HG02973 (cell line): ENCODE measurements around the gene ARSG.

Experiments
- ATAC-seq: cut with Tn5 transposase; IDR thresholded peaks from one replicate; pipeline ENCODE4 v1.9.1; 2021; ENCODE audit warnings: moderate library complexity; ENCODE audit not compliant: unreplicated experiment

ARSG gene

DNA sequence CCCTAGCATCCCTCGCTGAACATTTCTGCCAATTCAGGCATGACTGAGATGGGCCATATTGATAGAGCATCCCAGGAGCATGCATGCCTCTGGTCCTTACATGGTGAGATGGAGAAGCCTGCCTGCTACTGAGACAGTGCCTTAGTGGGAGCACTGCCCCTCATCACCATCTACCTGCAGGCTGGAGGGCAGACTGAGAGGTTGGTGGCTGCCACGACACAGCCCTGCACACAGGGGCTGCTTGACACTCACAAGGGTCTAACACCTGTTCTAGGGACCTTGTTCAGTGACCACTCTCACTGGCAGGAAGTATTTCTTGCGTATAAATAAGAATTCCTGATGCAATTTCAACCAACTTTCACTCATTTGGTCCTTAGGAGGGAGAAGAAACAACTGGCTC, 132.0 kb downstream of the ARSG start:
- ATAC-seq = no peak

DNA sequence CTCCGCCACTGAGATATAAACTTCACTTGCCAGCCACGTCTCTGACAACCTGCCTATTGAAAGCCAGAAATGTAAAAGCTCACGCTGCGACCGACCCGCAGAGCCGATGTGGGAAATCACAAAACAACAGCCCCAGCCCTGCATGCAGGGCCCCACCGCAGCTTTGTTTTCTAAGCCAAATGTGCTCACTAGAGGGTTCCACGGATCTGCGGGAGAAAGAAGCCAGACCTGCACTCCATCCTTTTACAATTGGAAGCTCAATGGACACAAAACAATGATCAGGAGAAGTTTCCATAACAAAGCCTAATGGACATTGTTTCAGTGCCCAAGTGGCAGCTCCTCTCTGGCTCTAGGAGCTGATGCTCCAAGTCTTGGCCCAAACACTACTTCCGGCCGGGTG, 132.9 kb downstream of the ARSG start:
- ATAC-seq = no peak

DNA sequence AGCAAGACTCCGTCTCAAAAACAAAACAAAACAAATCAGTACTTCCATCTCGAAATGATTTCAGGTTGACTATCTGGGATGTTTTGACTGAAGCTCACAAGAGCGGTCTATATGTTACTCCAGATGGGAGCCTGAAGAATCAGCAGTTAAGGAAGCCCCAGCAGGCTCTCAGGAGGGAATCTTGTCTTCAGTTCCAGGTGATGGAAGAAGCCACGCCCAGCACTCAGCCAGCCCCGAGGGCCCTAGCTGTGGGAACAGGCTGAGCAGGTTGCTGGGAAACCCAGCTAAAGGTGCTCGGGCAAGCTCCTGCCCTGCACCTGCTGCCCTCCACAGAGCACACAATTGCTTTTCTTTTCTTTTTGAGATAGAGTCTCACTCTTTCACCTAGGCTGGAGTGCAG, 133.6 kb downstream of the ARSG start:
- no peak for ATAC-seq

DNA sequence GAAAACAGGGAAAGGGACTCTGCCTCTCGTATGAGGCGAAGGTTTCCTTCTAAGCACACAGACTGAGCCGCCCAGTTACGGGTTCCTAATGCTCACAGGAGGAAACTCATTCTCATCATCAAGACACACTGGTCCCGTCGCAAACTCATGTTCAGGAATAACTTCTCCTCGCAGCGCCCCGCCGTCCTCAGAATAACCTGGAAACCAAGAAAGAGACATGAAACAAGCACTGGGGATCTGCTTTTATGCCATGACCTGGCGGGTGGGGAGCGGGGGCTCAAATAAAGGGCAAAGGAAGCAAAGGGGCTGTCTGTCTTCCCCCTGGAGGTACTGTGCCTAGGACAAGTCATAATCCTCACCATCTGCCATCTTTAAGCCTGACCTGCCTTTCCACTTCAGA, 134.7 kb downstream of the ARSG start:
- no peak for ATAC-seq

DNA sequence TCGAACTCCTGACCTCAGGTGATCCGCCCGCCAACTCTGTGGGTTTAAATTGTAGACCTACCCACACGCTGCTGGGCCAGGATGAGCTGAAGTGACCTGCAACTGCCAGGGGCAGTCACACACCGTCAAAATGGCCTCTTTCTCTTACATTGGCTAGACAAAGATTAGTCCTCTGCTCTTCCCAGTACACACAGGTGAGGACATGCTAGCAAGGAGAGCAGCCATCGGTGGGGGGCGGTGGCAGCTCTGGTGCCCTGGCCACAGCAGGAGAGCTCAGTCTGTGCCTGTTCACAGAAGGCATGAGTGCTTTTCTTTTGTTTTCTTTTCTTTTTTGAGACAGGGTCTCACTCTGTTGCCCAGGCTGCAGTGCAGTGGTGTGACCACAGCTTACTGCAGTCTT, 136.3 kb downstream of the ARSG start:
- ATAC-seq = no peak

DNA sequence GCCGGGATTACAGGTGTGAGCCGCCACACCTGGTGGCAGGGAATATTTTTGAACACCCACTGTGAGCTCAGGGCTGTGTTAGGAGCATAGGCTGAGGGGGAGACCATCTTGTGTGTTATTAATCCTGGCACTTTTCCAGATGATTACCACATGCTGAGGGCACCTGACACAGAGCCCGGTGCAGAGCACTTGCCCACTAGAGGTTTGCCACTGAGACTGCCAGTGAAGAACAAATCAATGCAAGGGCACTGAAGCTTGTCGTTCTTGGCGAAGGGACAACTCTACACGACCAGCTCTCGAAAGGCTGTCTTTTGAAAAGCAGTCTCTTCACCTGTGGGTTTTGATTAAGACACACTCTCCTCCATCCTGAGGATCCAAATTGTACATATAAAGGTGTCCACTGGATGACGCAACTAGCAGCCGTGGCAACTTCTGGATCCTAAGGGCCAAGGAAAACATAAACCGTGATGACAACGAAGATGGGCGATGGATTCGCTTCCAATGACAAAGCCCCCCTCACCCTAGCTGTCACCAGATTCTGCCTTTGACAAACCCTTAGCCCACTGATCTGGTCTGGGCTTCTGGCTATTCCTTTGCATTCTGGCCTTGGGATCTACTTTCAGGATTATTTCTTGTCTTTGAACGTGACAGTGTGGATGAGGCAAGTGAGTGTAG, 137.3 kb downstream of the ARSG start:
- no peak for ATAC-seq

DNA sequence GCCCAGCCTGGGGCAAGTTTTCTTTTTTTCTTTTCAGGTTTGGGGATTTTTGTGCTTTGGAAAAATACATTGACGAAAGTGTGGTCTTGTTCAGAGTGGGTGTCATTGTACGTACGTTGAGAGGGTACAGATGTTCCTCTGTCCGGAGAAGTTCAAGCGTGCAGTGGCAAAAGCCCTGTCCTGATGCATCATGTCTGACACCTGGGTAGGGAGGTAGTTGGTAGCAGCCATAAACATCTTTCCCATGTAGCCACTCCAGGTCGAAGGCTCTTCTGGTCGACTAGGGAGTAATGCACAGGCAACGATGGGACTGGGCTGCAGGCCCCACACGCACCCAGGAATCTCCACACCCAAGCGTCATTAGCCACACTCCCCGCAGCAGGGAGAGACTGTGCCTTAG, 138.6 kb downstream of the ARSG start:
- ATAC-seq = no peak

DNA sequence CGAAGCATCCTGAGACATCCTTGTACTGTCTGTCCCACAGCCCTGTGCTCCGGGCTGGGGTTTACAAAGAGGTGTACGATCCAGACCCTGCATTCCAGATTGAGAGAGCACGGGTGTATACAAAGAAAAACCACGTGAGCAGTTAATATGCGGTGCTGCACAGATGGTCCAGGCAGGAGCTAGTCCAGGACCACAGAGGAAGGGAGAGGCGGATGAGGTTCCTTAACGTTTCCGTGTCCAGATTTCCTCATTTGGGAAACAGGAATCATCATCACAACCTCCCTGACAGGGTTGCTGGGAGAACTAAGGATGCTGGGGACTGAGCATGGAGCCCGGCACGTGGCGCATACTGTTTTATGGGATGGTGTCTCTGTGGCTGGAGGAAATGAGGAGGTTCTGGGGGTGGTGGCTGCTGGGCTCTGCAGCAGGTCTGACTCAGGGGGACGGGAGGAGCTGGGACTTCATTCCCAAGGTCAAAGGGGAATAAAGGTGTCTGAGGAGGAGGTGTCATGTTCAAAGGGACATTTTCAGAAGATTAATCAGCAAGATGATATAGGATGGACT, 139.8 kb downstream of the ARSG start:
- no peak for ATAC-seq

DNA sequence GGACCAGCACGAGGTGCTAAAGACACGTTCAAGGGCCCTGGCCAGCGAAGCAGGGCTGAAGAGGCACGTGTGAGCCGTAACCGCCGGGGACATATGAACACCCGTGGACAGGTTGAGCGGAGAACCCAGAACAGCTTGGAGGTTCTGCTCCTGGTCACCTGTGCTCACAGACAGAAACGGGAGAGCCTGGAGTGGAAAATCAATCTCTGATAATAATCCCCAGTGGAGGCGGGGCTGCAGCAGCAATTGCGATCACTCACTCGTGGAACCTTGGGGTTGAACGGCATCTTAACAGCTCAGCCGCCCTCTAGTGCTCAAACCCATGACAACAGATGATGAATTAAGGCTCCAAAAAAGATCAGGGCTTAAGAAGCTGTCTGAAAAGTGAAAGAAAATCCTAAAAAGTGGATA, 140.4 kb downstream of the ARSG start:
- ATAC-seq = no peak

DNA sequence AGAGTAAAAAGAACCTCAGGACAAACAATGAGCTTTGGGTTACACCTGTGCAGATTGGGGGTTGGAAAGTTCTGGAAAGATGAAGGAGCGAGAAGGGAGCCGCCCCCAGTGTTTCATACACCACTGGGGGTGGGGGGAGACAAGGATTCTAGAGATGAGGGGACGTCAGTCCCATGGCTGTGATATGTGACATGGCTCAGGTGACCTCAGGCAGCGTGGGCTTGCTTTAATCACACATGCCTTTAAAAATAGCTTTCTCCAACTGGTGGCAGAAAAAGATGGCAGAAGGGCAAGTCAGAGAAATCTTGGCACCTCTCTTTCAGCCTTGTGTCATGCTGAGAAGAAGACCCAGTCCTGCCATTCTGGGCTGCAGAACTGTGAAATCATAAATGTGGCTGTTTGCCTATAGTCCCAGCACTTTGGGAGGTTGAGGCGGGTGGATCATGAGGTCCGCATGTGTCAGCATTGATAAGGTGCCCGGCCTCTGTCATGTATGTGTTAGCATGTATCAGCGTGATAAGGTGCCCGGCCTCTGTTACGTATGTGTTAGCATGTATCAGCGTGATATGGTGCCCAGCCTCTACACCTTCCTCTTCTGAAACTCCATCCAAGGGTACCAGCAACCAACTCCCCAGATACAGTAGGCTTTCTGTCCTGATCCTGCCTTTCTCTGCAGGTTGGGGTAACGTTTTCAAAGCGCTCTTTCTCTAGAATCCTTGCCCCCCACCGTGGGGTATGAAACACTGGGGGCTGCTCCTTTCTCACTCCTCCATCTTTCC, 141.0 kb downstream of the ARSG start:
- no peak for ATAC-seq

DNA sequence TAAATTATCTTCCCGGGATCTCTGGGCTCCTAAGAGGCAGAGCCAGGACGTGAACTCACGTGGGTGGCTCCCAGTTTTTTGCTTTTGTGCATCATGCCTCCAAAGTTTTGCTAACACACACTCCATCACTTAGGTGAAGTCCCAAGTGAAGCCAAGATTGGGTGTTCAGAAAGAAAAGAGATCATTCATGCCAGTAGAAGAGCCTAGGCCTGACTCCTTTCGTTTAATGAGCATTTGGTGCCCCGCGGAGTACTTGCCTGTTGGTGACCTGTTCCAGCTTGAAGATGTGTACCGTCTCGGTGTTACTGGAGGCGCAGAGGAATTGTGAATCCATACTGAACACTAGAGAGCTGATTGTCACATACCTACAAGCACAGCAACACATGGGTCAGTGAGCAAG, 141.9 kb downstream of the ARSG start:
- no peak for ATAC-seq

DNA sequence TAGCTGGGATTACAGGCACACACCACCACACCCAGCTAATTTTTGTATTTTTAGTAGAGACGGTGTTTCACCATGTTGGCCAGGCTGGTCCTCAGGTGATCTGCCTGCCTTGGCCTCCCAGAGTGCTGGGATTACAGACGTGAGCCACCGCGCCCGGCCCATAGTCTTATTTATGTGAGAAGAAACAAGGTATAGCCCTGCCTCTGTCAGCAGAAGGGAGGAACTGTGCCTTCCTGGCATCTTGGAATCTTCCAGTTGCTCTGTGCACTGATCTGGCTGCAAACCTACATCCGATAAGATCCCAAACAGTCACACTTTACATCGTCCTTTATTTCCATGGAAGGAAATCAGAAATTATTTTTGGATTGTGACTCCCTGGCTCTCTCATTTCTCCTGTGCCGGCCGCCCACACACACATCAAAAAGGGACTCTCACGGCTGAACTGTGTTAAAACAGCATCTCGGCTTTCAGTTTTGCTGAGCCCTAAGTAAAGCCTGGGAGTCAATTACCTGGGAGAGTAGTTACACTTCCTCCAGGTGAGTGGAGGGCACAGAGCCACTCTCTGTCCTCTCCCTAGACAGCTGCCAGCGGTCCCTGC, 142.7 kb downstream of the ARSG start:
- no peak for ATAC-seq

DNA sequence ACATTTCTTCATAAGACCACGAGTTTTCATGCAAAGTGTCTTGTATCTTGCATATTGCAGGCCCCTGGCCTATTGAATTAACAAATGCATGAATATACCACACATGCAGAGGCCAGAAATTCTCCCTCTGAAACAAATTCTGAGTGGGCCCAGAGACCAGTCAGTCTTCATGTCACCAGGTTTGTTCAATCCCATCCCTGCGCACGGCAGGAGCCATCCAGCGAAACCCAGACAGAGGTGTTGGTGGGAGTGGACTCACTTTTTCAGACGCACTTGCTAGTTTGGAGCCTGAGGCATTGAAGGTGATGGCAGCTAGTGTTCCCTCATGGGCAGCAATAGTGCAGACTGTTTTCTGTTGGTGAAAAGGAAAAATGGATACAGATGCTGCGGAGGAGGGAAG, 144.1 kb downstream of the ARSG start:
- ATAC-seq = no peak

DNA sequence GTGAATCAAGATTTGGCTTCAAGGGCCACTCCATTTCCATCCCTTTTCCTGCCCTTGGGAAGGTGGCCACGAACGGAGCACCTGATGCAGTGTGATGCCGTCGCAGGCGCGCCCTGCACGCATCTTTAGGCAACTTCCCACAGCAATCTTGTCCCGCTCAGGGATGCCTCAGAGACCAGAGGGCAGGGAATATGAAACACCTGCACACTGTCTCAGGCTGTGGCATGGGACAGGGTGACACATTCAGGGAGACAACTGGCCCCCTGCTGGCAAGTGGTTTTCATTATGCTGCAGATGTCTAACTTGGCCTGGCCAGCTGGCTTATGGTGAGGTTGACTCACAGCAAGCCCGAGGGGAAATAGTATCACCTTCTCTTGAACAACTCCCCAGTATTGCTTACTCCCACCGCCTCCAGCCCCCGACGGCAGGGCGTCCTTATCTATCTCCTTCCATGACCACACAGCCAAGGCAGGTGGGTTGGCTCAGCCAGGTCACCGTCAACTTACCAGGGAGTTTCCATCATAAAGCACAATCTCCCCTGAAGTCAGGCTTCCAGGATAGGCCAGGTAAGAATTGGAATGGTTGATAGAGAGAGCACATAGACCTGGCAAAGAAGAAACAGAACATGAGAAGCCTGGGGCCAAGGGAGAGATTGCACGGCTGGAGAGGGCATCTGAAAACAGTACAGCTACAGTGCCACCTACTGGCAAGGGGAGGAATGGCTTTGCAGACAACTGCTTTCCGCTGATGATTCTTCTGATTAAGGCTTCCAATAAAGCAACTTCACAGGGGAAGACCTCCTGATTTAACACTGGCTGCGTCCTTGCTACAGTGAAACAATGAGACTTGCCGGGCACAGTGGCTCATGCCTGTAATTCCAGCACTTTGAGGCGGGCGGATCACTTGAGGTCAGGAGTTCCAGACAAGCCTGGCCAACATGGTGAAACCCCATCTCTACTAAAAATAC, 144.9 kb downstream of the ARSG start:
- no peak for ATAC-seq

DNA sequence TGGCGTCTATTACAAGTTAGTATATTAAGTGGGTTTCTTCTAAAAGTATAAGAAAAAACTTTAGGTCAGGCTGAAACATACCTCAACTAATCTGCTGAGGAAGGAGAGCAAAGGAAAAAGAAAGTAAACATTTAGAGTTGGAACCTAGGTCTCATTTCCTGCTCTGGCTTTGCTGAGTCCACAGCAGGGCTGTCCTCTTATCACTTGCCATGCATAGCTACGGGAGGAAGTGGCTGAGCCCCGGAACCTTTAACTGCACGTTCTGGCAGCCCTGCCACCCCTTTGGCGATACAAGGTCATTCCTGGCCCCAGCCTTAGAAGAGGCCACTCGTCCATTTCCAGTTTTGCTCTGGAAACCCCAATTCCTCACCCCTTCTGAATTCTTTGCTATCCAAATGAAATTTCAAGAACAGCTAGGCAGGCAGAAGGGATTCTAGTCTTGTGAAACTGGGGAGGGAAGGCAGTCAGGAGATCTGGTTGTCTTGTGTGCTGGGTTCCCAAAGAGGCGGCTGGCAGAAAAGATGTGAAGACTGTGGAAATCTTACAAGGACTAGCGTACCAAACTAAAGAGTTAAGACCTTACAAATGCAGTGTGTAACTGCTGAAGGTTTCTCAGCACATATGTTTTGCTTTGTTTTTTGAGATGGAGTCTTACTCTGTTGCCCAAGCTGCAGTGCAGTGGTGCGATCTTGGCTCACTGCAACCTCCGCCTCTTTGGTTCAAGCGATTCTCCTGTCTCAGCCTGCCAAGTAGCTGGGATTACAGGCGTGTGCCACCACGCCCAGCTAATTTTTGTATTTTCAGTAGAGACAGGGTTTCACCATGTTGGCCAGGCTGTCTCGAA, 146.9 kb downstream of the ARSG start:
- ATAC-seq = peak; percentile 45

DNA sequence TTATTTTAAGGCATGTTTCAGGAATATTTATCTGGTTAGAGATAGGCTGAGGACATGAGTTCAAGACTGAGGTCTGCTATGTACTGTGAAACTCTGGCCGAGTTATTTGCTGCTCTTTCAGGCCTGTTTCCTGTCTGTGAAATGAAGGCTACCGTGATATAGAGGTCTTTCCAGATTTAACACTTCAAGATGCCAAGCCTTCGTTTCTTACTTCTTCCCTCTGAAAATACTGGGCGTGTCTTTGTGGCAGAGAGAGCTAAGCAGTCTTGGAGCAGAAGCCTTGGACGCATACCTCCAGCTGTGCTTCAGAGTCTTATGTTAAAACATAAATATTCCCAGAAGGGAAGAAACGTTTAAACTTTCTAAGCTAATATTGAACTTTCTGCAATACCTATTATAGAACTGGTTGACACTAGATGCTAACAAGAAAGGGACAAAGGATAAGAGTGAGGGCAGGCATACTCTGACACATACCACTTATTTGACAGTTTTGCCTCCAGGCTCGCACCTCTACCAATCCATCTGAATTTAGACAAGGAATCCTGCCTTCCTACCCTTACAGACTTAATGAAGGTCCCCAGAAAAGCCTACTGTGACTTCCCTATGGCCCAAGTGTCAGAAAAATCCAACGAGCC, 148.5 kb downstream of the ARSG start:
- no peak for ATAC-seq

DNA sequence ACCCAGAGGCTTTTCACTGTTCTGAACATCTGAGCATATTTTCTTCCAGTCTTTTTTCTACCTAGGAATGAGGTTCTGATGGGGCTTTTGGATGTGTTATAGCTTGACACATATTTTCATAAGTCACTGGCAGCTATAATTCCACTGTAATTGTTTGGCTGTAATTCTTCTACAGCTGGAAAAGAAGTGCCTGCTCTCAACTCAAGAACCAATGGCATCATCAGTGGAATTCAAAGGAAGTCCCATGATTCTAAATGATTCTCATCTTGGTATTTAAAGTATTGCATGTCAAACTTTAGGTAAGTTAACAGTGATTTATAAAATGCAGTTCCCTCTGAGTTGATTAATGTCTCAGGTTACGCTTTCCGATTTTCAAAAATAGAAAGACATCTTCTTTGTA, 149.2 kb downstream of the ARSG start:
- no peak for ATAC-seq

DNA sequence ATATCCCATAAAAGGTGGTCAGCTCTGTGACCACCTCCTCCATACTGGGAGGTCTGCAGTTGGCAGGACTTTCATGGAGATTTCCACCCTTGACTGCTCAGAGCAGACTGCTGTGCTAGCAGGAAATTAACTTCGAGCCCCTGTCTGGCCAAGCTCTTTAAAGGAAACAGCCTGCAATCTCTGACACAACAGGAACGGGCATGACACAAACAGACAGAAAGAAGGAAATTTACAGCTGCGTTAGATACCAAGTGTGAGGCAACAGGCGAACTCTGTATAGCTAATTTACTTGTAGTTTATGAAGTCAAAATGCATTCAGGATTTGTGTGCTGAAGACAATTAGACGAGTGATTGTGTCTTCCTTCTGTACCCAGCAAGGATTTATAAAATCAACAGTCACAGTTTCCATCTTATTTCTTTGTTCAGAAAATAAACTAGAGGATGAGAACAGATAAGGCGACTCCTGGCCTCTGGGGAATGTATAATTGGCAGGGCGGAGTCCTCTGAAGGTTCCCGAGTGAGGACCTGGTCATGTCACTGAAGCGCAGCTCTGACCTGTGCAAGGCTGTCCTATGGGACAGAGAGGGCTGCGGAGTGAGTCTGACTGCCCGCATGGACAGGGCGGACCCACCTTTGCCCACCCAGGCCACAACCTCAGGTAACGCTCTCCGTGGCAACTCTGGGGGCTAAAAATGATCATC, 149.9 kb downstream of the ARSG start:
- ATAC-seq = no peak

DNA sequence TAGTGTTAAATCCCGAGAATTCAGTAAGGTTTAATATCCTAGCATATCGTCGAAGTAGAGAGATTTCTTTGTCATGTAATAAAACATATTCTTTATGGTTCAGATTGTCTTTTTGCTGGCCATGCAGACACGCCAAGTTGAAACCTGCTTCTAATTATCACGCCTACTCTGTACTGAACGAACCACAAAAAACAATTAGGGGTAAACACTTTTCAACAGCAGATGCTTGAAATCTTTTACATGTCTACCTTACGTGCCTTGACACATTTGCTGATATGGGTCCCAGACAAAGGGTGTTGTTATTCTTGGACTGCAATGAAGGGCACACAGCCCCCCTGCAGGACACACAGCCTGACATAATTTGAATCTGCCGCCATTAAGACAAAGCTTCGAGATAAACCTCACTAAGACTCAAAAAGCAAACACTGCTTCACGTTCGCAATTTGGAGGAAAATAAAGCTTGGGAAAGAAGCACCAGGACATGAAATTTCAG, 152.7 kb downstream of the ARSG start:
- ATAC-seq = no peak
